Stimulated activated CD4-positive, alpha-beta T cell treated with anti-CD3 and anti-CD28 coated beads, Interleukin-1b, Interleukin-23, amount 100 ng/mL, for 1 hour (primary cell): ENCODE data around the gene CDK4.

Experiments used
- DNase-seq, 2 donors: peaks; one replicate each; pipeline ENCODE4 v3.0.0-alpha.2; 2020; ENCODE audit warnings: low read depth in 2 of 2

The CDK4 gene

GRCh38 chr12:57756406-57757341 is 4.6 kb upstream of the CDK4 start:
- no peak for DNase-seq

- no peak for DNase-seq
These were observed 3.6 kb upstream of the CDK4 start for GRCh38 chr12:57755454-57756372.

DNA sequence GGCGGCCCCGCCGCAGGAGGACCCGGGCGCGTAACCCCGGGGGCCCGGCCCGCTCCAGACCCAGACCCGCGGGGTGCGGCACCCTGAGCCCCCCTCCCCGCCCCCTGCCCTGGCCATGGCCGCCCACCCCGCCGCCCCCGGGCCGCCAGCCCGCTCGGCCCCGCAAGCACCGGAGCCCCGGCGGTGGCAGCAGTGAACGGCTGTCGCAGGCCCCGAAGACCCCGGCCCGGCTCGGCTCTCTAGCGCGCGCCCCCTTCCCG is 3.0 kb upstream of the CDK4 start:
- DNase-seq = no peak

GRCh38 chr12:57754411-57755193 is 2.5 kb upstream of the CDK4 start, which contains the start of gene MARCHF9:
Gene MARCHF9 (plus strand): TSS chr12:57755103. CDS start chr12:57755529, 426 bp downstream.
- DNase-seq = peak; percentile 66 to 70

GRCh38 chr12:57753756-57754337 is 1.7 kb upstream of the CDK4 start:
- DNase-seq = no peak

DNA sequence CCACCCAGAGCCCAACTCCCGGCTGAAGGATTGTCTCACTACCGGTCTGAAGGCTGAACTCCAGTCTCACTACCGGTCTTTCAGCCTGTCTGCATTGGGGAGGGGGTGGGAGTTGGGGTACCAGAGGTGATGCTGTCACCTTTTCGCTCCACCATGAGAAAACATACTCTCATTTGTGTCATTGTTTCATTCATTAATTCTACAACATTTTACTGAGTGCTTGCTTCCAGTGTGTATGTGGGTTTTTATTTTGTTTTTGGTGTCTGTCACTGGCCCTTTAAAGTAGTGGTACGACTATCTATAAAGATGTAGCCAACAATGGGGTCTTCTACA is 524 bp upstream of the CDK4 start:
- no peak for DNase-seq

DNA sequence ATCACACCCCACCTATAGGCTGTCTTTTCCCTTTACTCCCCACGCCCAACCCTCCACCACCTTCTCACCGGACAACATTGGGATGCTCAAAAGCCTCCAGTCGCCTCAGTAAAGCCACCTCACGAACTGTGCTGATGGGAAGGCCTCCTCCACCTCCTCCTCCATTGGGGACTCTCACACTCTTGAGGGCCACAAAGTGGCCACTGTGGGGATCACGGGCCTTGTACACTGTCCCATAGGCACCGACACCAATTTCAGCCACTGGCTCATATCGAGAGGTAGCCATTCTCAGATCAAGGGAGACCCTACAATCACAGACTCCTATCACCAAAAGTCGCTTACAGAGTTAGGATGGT is 700 bp downstream of the CDK4 start:
- no peak for DNase-seq

DNA sequence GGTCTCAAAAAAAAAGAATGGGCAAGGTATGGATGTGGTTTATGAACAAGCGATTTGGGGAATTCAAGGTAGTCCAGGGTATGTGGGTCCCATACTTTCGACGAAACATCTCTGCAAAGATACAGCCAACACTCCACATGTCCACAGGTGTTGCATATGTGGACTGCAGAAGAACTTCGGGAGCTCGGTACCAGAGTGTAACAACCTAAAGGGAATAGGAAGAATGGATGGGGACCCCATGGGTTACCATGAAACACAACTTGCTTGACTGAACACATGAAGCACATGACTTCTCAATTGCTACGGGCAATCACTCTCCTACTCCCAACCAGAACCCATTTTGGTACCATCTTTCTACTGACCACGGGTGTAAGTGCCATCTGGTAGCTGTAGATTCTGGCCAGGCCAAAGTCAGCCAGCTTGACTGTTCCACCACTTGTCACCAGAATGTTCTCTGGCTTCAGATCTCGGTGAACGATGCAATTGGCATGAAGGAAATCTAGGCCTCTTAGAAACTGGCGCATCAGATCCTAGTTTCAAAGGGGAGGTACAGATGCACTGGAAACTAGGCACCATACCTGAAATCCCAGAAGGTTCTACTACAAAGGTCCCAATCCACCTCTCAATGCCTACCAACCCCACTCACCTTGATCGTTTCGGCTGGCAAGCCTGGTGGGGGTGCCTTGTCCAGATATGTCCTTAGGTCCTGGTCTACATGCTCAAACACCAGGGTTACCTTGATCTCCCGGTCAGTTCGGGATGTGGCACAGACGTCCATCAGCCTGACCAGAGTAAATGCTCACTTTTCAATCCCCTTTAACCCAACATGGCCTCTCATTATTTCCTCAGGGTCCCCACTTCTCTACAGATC is 1.3 kb downstream of the CDK4 start:
- no peak for DNase-seq

DNA sequence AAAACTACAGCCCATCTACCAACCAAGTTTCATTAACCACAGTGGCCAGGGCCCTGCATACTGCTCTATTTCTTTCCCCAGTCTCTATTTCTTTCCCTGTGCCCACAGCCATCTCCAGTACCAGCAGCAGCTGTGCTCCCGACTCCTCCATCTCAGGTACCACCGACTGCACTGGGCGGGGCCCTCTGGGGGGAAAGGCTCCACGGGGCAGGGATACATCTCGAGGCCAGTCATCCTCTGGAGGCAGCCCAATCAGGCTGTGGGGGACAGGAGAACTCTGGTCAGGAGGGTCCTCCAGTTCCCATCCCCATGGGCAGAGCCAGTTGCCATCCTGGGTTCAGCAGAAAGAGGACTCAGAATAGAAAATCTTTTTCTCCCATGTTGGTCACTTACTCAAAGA is 3.0 kb downstream of the CDK4 start:
- no peak for DNase-seq

GRCh38 chr12:57746025-57746424 is 6.1 kb downstream of the CDK4 start:
- DNase-seq = no peak

GRCh38 chr12:57745485-57745881 is 6.6 kb downstream of the CDK4 start:
- no peak for DNase-seq

DNA sequence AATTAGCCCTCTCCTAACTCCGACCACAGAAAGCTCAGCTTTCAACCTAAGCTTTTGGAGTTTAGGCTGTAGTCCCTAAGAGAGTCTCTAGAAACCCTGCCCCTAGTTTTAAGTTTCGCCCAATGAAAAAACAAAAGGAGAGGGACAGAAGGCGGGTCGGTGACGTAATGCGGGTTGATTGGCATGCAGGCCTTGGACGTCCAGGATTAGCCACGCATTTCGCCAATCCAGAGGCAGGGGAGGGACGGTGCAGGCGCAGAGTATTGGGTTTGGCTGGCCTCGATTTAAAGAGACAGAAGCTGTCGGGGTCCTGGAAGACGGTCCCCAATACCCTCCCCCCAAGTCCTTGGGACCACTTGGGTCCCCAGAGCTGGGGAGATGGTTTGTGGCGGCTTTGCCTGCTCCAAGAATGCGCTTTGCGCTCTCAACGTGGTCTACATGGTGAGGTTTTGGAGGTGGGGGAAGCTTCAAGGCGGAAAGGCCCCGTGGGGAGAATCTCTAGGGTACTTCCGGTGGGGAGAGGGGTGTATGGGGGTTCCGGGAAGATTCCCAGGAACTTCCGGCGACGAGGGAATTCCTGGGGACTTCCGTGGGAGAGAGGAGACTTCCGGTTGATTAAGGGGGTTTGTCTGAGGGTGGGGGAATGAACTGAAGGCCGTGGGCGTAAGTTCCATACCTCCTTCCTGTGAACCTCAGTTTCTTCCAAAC is 7.2 kb downstream of the CDK4 start, which contains the start of gene TSPAN31:
Gene TSPAN31 (plus strand): TSS at position 263 of the 708 bp plus-strand sequence. CDS start 116 bp downstream, at position 379.
- DNase-seq = peak; percentile 69 to 87

- no peak for DNase-seq
These were observed 7.8 kb downstream of the CDK4 start for GRCh38 chr12:57744194-57744776.

DNA sequence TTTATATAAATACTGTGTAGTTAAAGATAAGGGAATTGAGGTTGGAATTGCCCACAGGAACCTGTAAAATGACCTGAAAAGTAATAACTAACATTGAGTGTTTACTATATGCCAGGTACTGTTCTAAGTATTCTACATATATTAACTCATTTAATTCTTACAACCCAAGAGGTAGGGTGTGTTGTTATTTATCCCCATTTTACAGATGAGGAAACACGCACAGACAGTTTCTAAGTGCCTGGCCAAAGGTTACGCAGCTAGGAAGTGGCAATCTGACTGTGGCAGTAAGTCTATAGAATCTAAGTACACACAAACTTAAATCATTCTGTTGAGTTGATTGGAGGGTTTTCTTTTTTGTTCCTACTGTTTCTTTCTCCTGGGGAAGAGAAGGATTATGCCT is 8.3 kb downstream of the CDK4 start:
- no peak for DNase-seq

DNA sequence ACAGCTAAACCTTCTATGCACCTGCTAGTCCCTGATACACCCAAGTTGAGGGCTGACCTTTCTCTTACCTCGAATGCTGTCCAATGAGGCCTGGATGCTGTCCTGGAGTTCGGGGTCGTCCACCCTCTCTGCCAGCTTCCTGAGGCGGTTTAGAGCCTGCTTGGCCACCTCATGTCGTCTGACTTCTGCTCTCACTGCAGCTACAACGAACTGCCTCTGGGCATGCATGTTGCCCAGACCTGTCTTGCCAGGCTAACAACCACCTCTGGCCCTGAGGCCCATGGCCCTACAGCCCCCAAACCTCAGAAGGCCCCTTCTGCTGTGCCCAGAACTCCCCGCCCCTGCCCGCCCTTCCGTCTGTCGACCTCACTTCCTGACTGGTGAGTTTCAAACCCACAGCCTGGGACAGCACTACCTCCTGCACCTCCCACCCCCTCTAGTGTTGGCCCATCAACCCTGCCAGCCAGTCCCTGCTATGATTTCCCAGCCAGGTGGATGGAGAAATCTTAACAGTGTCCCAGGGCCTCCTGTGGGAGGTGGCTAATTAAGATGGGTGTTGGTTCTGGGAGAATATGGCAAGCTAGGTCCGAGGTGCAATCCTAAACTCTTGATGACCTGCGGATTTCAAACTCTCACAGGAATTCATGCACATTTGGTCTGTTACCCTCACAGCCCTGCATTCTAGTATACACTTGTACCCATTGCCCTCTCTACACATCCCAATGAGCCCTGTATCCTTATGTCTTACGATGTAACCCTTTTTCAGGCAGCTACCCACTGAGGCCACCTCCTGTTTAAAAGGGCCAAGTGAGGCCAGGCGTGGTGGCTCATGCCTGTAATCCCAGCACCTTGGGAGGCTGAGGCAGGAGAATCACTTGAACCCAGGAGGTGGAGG is 10.0 kb downstream of the CDK4 start:
- DNase-seq = peak; percentile 47 to 55

- no peak for DNase-seq
These were observed 10.7 kb downstream of the CDK4 start for GRCh38 chr12:57741413-57741789.

GRCh38 chr12:57740656-57741412 is 11.3 kb downstream of the CDK4 start:
- peak in 1 of 2 donors; percentile 60 for DNase-seq
